ENCODE data around the gene SGK1.
"Not testable (repeated sequence)": the region's sequence is repeated elsewhere in the genome, so short reads cannot be mapped to it uniquely, and the experiment has no call there.

The SGK1 gene

GRCh38 chr6:134195164-134195906 is 122.6 kb downstream of the SGK1 start:
- peaks cover 0 to 2% (median 0%) of the 10 kb centered on the region in 5 experiments for H3K27me3 ChIP-seq (replicated peaks in 2 of 5; ENCODE audit: control insufficient read depth in 4 of 5, insufficient read depth in 5 of 5, low read length in 4 of 5)
- H3K27ac ChIP-seq (ENCODE audit: insufficient read depth in 1 of 2, low read depth in 1 of 2, low read length in 2 of 2, poor library complexity in 1 of 2, severe bottlenecking in 2 of 2), result peak overlapping the region in 1 of 2 experiments; percentile 47
- WGBS (ENCODE audit: insufficient coverage), result 79% methylated on average over 2 of the region's 3 CpGs
- H3K4me3 ChIP-seq (ENCODE audit: control insufficient read depth in 1 of 7, extremely low read depth in 1 of 7, insufficient read depth in 4 of 7, low read depth in 2 of 7, low read length in 6 of 7), result no peak overlapping the region
- peaks cover 0 to 2% (median 1%) of the 10 kb centered on the region in 4 experiments for H3K4me1 ChIP-seq (ENCODE audit: control extremely low read depth in 1 of 4, control insufficient read depth in 4 of 4, insufficient read depth in 4 of 4, low read length in 3 of 4)
- no peaks in the 10 kb centered on the region for H3K9me3 ChIP-seq (ENCODE audit: control extremely low read depth in 1 of 5, control insufficient read depth in 4 of 5, insufficient read depth in 2 of 5, low read depth in 1 of 5, low read length in 4 of 5)
- ChIA-PET POLR2A (no interaction called here), CTCF (interaction anchor here (0.6 to 1.9 kb wide), 4 partner anchors 16 to 445 kb away, joined by 3 to 7 read pairs (median 3); no protein-coding TSS in a partner anchor)
- peak in 2 of 3 donors; percentile 11 to 21 for DNase-seq
- H3K36me3 ChIP-seq (ENCODE audit: control insufficient read depth in 4 of 4, insufficient read depth in 4 of 4, low read length in 3 of 4), result no peaks in the 10 kb centered on the region

GRCh38 chr6:134193536-134194498 is 124.1 kb downstream of the SGK1 start:
- H3K27ac ChIP-seq (ENCODE audit: insufficient read depth in 1 of 2, low read depth in 1 of 2, low read length in 2 of 2, poor library complexity in 1 of 2, severe bottlenecking in 2 of 2), result no peak overlapping the region
- H3K9me3 ChIP-seq (ENCODE audit: control extremely low read depth in 1 of 5, control insufficient read depth in 4 of 5, insufficient read depth in 2 of 5, low read depth in 1 of 5, low read length in 4 of 5), result no peaks in the 10 kb centered on the region
- no peaks in the 10 kb centered on the region for H3K36me3 ChIP-seq (ENCODE audit: control insufficient read depth in 4 of 4, insufficient read depth in 4 of 4, low read length in 3 of 4)
- peaks cover 0 to 2% (median 1%) of the 10 kb centered on the region in 4 experiments for H3K4me1 ChIP-seq (ENCODE audit: control extremely low read depth in 1 of 4, control insufficient read depth in 4 of 4, insufficient read depth in 4 of 4, low read length in 3 of 4)
- CTCF ChIA-PET, result interaction anchor here (1.4 to 1.9 kb wide), 4 partner anchors 10 to 447 kb away, joined by 3 to 7 read pairs (median 4); no protein-coding TSS in a partner anchor
- H3K27me3 ChIP-seq (replicated peaks in 2 of 5; ENCODE audit: control insufficient read depth in 4 of 5, insufficient read depth in 5 of 5, low read length in 4 of 5), result peaks cover 0 to 2% (median 0%) of the 10 kb centered on the region in 5 experiments
- 100% methylated on average over 2 of the region's 6 CpGs for WGBS (ENCODE audit: insufficient coverage)
- POLR2A ChIA-PET, result interaction anchor here (1.3 kb wide), 1 partner anchor 14 kb away, joined by 4 read pairs; no protein-coding TSS in a partner anchor
- no peak for DNase-seq
- H3K4me3 ChIP-seq (ENCODE audit: control insufficient read depth in 1 of 7, extremely low read depth in 1 of 7, insufficient read depth in 4 of 7, low read depth in 2 of 7, low read length in 6 of 7), result no peak overlapping the region

DNA sequence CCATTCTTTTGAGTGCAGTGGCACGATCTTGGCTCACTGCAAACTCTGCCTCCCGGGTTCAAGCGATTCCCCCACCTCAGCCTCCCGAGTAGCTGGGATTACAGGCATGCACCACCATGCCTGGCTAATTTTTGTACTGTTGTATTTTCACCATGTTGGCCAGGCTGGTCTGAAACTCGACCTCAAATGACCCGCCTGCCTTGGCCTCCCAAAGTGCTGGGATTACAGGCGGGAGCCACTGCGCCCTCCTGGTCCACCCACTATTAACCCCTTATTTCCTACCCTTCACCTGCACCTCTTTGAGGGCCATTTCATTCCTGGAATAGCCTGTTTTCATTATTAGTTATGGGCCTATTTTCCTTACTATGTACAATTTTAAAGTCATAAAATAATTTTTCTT is 125.3 kb downstream of the SGK1 start:
- H3K4me1 ChIP-seq (ENCODE audit: control extremely low read depth in 1 of 4, control insufficient read depth in 4 of 4, insufficient read depth in 4 of 4, low read length in 3 of 4); POLR2A ChIA-PET; H3K9me3 ChIP-seq (ENCODE audit: control extremely low read depth in 1 of 5, control insufficient read depth in 4 of 5, insufficient read depth in 2 of 5, low read depth in 1 of 5, low read length in 4 of 5); H3K36me3 ChIP-seq (ENCODE audit: control insufficient read depth in 4 of 4, insufficient read depth in 4 of 4, low read length in 3 of 4); DNase-seq; H3K27me3 ChIP-seq (replicated peaks in 2 of 5; ENCODE audit: control insufficient read depth in 4 of 5, insufficient read depth in 5 of 5, low read length in 4 of 5); H3K27ac ChIP-seq (ENCODE audit: insufficient read depth in 1 of 2, low read depth in 1 of 2, low read length in 2 of 2, poor library complexity in 1 of 2, severe bottlenecking in 2 of 2); H3K4me3 ChIP-seq (ENCODE audit: control insufficient read depth in 1 of 7, extremely low read depth in 1 of 7, insufficient read depth in 4 of 7, low read depth in 2 of 7, low read length in 6 of 7): not testable (repeated sequence)
- CTCF ChIA-PET, result interaction anchor here (1.4 kb wide), 1 partner anchor 13 kb away, joined by 4 read pairs; no protein-coding TSS in a partner anchor
- WGBS (ENCODE audit: insufficient coverage), result 97% methylated on average over 6 of the region's 8 CpGs

GRCh38 chr6:134190883-134191282 is 127.0 kb downstream of the SGK1 start:
- 87% methylated on average over 3 of the region's 3 CpGs for WGBS (ENCODE audit: insufficient coverage)
- no peak for DNase-seq
- Histone ChIP-seq H3K4me3 (ENCODE audit: control insufficient read depth in 1 of 7, extremely low read depth in 1 of 7, insufficient read depth in 4 of 7, low read depth in 2 of 7, low read length in 6 of 7) (no peak overlapping the region), H3K27ac (ENCODE audit: insufficient read depth in 1 of 2, low read depth in 1 of 2, low read length in 2 of 2, poor library complexity in 1 of 2, severe bottlenecking in 2 of 2) (no peak overlapping the region), H3K27me3 (replicated peaks in 2 of 5; ENCODE audit: control insufficient read depth in 4 of 5, insufficient read depth in 5 of 5, low read length in 4 of 5) (peaks cover 0 to 2% (median 0%) of the 10 kb centered on the region in 5 experiments), H3K9me3 (ENCODE audit: control extremely low read depth in 1 of 5, control insufficient read depth in 4 of 5, insufficient read depth in 2 of 5, low read depth in 1 of 5, low read length in 4 of 5) (no peaks in the 10 kb centered on the region), H3K4me1 (ENCODE audit: control extremely low read depth in 1 of 4, control insufficient read depth in 4 of 4, insufficient read depth in 4 of 4, low read length in 3 of 4) (no peaks in the 10 kb centered on the region), H3K36me3 (ENCODE audit: control insufficient read depth in 4 of 4, insufficient read depth in 4 of 4, low read length in 3 of 4) (no peaks in the 10 kb centered on the region)
- CTCF ChIA-PET, result no interaction called here
- POLR2A ChIA-PET, result no interaction called here

DNA sequence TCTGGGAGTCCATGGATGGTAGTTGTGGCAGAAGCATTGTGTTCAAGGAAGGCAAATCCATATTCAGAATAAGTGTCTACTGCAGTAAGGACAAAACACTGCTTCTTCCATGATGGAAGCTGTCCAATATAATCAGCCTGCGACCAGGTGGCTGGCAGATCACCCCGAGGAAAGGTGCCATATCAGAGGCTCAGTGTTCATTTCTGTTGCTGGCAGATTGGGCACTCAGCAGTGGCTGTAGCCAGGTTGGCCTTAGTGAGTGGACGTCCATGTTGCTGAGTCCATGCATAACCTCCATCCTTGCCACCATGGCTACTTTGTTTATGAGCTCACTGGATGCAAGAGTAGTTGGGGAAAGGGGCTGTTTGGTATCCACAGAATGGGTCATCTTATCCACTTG is 130.2 kb downstream of the SGK1 start:
- 100% methylated on average over 2 of the region's 3 CpGs for WGBS (ENCODE audit: insufficient coverage)

DNA sequence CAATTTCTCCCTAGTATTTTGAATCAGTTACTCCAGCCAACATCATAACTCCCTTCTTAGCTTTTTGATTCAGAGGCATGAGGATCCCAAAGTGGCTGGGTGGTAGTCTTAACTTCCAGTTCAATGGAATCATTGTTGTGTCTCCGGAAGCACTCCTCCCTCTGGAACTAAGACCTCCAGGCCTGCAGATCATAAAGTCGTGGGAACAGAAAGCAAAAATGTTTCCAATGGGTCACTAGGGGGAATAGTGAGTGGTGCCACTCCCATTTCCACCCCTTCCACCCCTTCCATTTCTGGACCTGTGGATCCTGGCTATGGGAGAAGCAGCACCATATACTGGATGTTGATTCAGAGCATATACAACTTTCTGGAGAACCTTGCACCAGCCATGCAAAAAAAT is 130.8 kb downstream of the SGK1 start:
- Histone ChIP-seq H3K27me3 (replicated peaks in 2 of 5; ENCODE audit: control insufficient read depth in 4 of 5, insufficient read depth in 5 of 5, low read length in 4 of 5) (no peaks in the 10 kb centered on the region), H3K9me3 (ENCODE audit: control extremely low read depth in 1 of 5, control insufficient read depth in 4 of 5, insufficient read depth in 2 of 5, low read depth in 1 of 5, low read length in 4 of 5) (no peaks in the 10 kb centered on the region), H3K4me3 (ENCODE audit: control insufficient read depth in 1 of 7, extremely low read depth in 1 of 7, insufficient read depth in 4 of 7, low read depth in 2 of 7, low read length in 6 of 7) (no peak overlapping the region), H3K4me1 (ENCODE audit: control extremely low read depth in 1 of 4, control insufficient read depth in 4 of 4, insufficient read depth in 4 of 4, low read length in 3 of 4) (no peaks in the 10 kb centered on the region), H3K36me3 (ENCODE audit: control insufficient read depth in 4 of 4, insufficient read depth in 4 of 4, low read length in 3 of 4) (no peaks in the 10 kb centered on the region), H3K27ac (ENCODE audit: insufficient read depth in 1 of 2, low read depth in 1 of 2, low read length in 2 of 2, poor library complexity in 1 of 2, severe bottlenecking in 2 of 2) (no peak overlapping the region)
- DNase-seq, result no peak
- ChIA-PET POLR2A (no interaction called here), CTCF (no interaction called here)
- WGBS (ENCODE audit: insufficient coverage), result no CpG with 5 or more reads among the region's 2 CpGs

More for the DNA sequence above, 130.2 kb downstream of the SGK1 start:
- no peak for DNase-seq
- Histone ChIP-seq H3K27ac (ENCODE audit: insufficient read depth in 1 of 2, low read depth in 1 of 2, low read length in 2 of 2, poor library complexity in 1 of 2, severe bottlenecking in 2 of 2) (no peak overlapping the region), H3K36me3 (ENCODE audit: control insufficient read depth in 4 of 4, insufficient read depth in 4 of 4, low read length in 3 of 4) (no peaks in the 10 kb centered on the region), H3K27me3 (replicated peaks in 2 of 5; ENCODE audit: control insufficient read depth in 4 of 5, insufficient read depth in 5 of 5, low read length in 4 of 5) (no peaks in the 10 kb centered on the region), H3K9me3 (ENCODE audit: control extremely low read depth in 1 of 5, control insufficient read depth in 4 of 5, insufficient read depth in 2 of 5, low read depth in 1 of 5, low read length in 4 of 5) (no peaks in the 10 kb centered on the region), H3K4me1 (ENCODE audit: control extremely low read depth in 1 of 4, control insufficient read depth in 4 of 4, insufficient read depth in 4 of 4, low read length in 3 of 4) (no peaks in the 10 kb centered on the region), H3K4me3 (ENCODE audit: control insufficient read depth in 1 of 7, extremely low read depth in 1 of 7, insufficient read depth in 4 of 7, low read depth in 2 of 7, low read length in 6 of 7) (no peak overlapping the region)
- POLR2A ChIA-PET, result no interaction called here
- CTCF ChIA-PET, result no interaction called here

- ChIA-PET POLR2A (no interaction called here), CTCF (no interaction called here)
- no CpG with 5 or more reads among the region's 2 CpGs for WGBS (ENCODE audit: insufficient coverage)
- Histone ChIP-seq H3K27me3 (replicated peaks in 2 of 5; ENCODE audit: control insufficient read depth in 4 of 5, insufficient read depth in 5 of 5, low read length in 4 of 5) (no peaks in the 10 kb centered on the region), H3K4me1 (ENCODE audit: control extremely low read depth in 1 of 4, control insufficient read depth in 4 of 4, insufficient read depth in 4 of 4, low read length in 3 of 4) (no peaks in the 10 kb centered on the region), H3K4me3 (ENCODE audit: control insufficient read depth in 1 of 7, extremely low read depth in 1 of 7, insufficient read depth in 4 of 7, low read depth in 2 of 7, low read length in 6 of 7) (no peak overlapping the region), H3K9me3 (ENCODE audit: control extremely low read depth in 1 of 5, control insufficient read depth in 4 of 5, insufficient read depth in 2 of 5, low read depth in 1 of 5, low read length in 4 of 5) (no peaks in the 10 kb centered on the region), H3K27ac (ENCODE audit: insufficient read depth in 1 of 2, low read depth in 1 of 2, low read length in 2 of 2, poor library complexity in 1 of 2, severe bottlenecking in 2 of 2) (no peak overlapping the region), H3K36me3 (ENCODE audit: control insufficient read depth in 4 of 4, insufficient read depth in 4 of 4, low read length in 3 of 4) (no peaks in the 10 kb centered on the region)
- no peak for DNase-seq
These were observed 131.6 kb downstream of the SGK1 start for GRCh38 chr6:134186355-134186754.

All from common myeloid progenitor, CD34-positive (primary cell).